ENCODE data around the gene BMP6.

GRCh38 chr6:7732228-7732627 is 6.3 kb downstream of the BMP6 start:
- TF ChIP-seq CTCF (conservative IDR thresholded peaks at IDR 0.05; ENCODE audit: low read depth, low read length) (no peak), EZH2 (IDR thresholded peaks at IDR 0.05; ENCODE audit: low read length, unreplicated experiment) (no peak), EZH2phosphoT487 (IDR thresholded peaks at IDR 0.05; ENCODE audit: borderline replicate concordance, low read length) (no peak)

Measured in PC-3 (cell line).